Stimulated activated naive CD8-positive, alpha-beta T cell treated with anti-CD3 and anti-CD28 coated beads, Interleukin-15, amount 100 ng/mL, for 72 hours (primary cell): ENCODE measurements around the gene TERT.
"Not testable (repeated sequence)": the region's sequence is repeated elsewhere in the genome, so short reads cannot be mapped to it uniquely, and the experiment has no call there.

Source experiments
- ATAC-seq: fragments of 150-1000 bp; cut with Tn5 transposase; 2 replicates; pipeline ENCODE4 v1.10.0; 2021; ENCODE audit warnings: mild to moderate bottlenecking, moderate library complexity
- DNase-seq, 2 donors: peaks; one replicate each; pipeline ENCODE4 v3.0.0; 2021 to 2022
- H3K27ac Mint-ChIP-seq, 2 donors: one replicate each; pipeline ENCODE4 v1.8.0; 2022; ENCODE audit warnings: mild to moderate bottlenecking in 2 of 2, mixed read lengths in 2 of 2, moderate library complexity in 2 of 2
- H3K27me3 Mint-ChIP-seq: one replicate; pipeline ENCODE4 v1.8.0; 2022; ENCODE audit warnings: mixed read lengths
- H3K4me1 Mint-ChIP-seq: one replicate; pipeline ENCODE4 v1.8.0; 2022; ENCODE audit warnings: mild to moderate bottlenecking, mixed read lengths
- H3K4me3 Mint-ChIP-seq, 2 donors: one replicate each; pipeline ENCODE4 v1.8.0; 2022; ENCODE audit warnings: mild to moderate bottlenecking in 2 of 2, mixed read lengths in 2 of 2, moderate library complexity in 1 of 2
- H3K9me3 Mint-ChIP-seq, 2 donors: one replicate each; pipeline ENCODE4 v1.8.0; 2022; ENCODE audit warnings: mixed read lengths in 2 of 2

Gene TERT

GRCh38 chr5:1282131-1282992 is 12.5 kb downstream of the TERT start:
- Mint-ChIP-seq H3K4me3 (no peak overlapping the region), H3K9me3 (no peaks in the 10 kb centered on the region), H3K27me3 (no peaks in the 10 kb centered on the region), H3K27ac (no peak overlapping the region), H3K4me1 (no peaks in the 10 kb centered on the region)
- DNase-seq (no peak), ATAC-seq (no peak)

- Mint-ChIP-seq H3K9me3 (no peaks in the 10 kb centered on the region), H3K27me3 (no peaks in the 10 kb centered on the region), H3K27ac (no peak overlapping the region), H3K4me3 (no peak overlapping the region), H3K4me1 (no peaks in the 10 kb centered on the region)
- ATAC-seq (no peak), DNase-seq (no peak)
Observed at GRCh38 chr5:1281038-1281882, 13.6 kb downstream of the TERT start.

GRCh38 chr5:1280177-1281037 is 14.5 kb downstream of the TERT start:
- no peak for ATAC-seq
- H3K27me3 Mint-ChIP-seq = no peaks in the 10 kb centered on the region
- no peak for DNase-seq
- H3K27ac Mint-ChIP-seq = no peak overlapping the region
- no peaks in the 10 kb centered on the region for H3K4me1 Mint-ChIP-seq
- no peak overlapping the region for H3K4me3 Mint-ChIP-seq
- no peaks in the 10 kb centered on the region for H3K9me3 Mint-ChIP-seq

- no peak overlapping the region for H3K4me3 Mint-ChIP-seq
- H3K27me3 Mint-ChIP-seq = no peaks in the 10 kb centered on the region
- peak; percentile 25 for ATAC-seq
- no peak for DNase-seq
- no peaks in the 10 kb centered on the region for H3K4me1 Mint-ChIP-seq
- H3K9me3 Mint-ChIP-seq = no peaks in the 10 kb centered on the region
- no peak overlapping the region for H3K27ac Mint-ChIP-seq
Observed at GRCh38 chr5:1279443-1280151, 15.3 kb downstream of the TERT start.

- ATAC-seq (peak; percentile 43), DNase-seq (no peak)
- peaks cover 3% of the 10 kb centered on the region for H3K4me1 Mint-ChIP-seq
- no peak overlapping the region for H3K4me3 Mint-ChIP-seq
- H3K9me3 Mint-ChIP-seq = no peaks in the 10 kb centered on the region
- no peaks in the 10 kb centered on the region for H3K27me3 Mint-ChIP-seq
- no peak overlapping the region for H3K27ac Mint-ChIP-seq
Observed at GRCh38 chr5:1278656-1279442, 16.0 kb downstream of the TERT start.

- Mint-ChIP-seq H3K4me1 (peaks cover 6% of the 10 kb centered on the region), H3K27ac (no peak overlapping the region), H3K9me3 (no peaks in the 10 kb centered on the region), H3K27me3 (no peaks in the 10 kb centered on the region), H3K4me3 (no peak overlapping the region)
- no peak for ATAC-seq
- no peak for DNase-seq
Observed at GRCh38 chr5:1278216-1278615, 16.7 kb downstream of the TERT start.

- no peaks in the 10 kb centered on the region for H3K27me3 Mint-ChIP-seq
- H3K4me3 Mint-ChIP-seq = no peak overlapping the region
- peaks cover 6% of the 10 kb centered on the region for H3K4me1 Mint-ChIP-seq
- no peak for ATAC-seq
- no peaks in the 10 kb centered on the region for H3K9me3 Mint-ChIP-seq
- no peak for DNase-seq
- no peak overlapping the region for H3K27ac Mint-ChIP-seq
Observed at GRCh38 chr5:1277781-1278180, 17.1 kb downstream of the TERT start.

GRCh38 chr5:1277331-1277730 is 17.5 kb downstream of the TERT start:
- H3K27ac Mint-ChIP-seq = no peak overlapping the region
- no peaks in the 10 kb centered on the region for H3K27me3 Mint-ChIP-seq
- H3K4me1 Mint-ChIP-seq = peaks cover 6% of the 10 kb centered on the region
- no peaks in the 10 kb centered on the region for H3K9me3 Mint-ChIP-seq
- ATAC-seq (no peak), DNase-seq (no peak)
- H3K4me3 Mint-ChIP-seq = no peak overlapping the region

- DNase-seq (no peak), ATAC-seq (no peak)
- Mint-ChIP-seq H3K9me3 (no peaks in the 10 kb centered on the region), H3K27ac (no peak overlapping the region), H3K4me1 (peaks cover 6% of the 10 kb centered on the region), H3K4me3 (no peak overlapping the region), H3K27me3 (no peaks in the 10 kb centered on the region)
Observed at GRCh38 chr5:1276930-1277329, 17.9 kb downstream of the TERT start.

- not testable (repeated sequence) for DNase-seq, H3K27ac Mint-ChIP-seq, H3K27me3 Mint-ChIP-seq, H3K9me3 Mint-ChIP-seq, ATAC-seq, H3K4me3 Mint-ChIP-seq, H3K4me1 Mint-ChIP-seq
Observed at GRCh38 chr5:1275397-1276391, 19.2 kb downstream of the TERT start.

- ATAC-seq (no peak), DNase-seq (no peak)
- H3K9me3 Mint-ChIP-seq = no peaks in the 10 kb centered on the region
- peaks cover 6% of the 10 kb centered on the region for H3K4me1 Mint-ChIP-seq
- H3K4me3 Mint-ChIP-seq = no peak overlapping the region
- H3K27ac Mint-ChIP-seq = no peak overlapping the region
- peaks cover 8% of the 10 kb centered on the region for H3K27me3 Mint-ChIP-seq
Observed at GRCh38 chr5:1274471-1274870, 20.4 kb downstream of the TERT start.

- Mint-ChIP-seq H3K27ac (no peak overlapping the region), H3K4me1 (peaks cover 13% of the 10 kb centered on the region), H3K9me3 (no peaks in the 10 kb centered on the region), H3K4me3 (no peak overlapping the region), H3K27me3 (peaks cover 8% of the 10 kb centered on the region)
- DNase-seq (no peak), ATAC-seq (no peak)
Observed at GRCh38 chr5:1273745-1274144, 21.1 kb downstream of the TERT start.

GRCh38 chr5:1272201-1272600 is 22.7 kb downstream of the TERT start:
- H3K4me1 Mint-ChIP-seq = peaks cover 21% of the 10 kb centered on the region
- DNase-seq (no peak), ATAC-seq (no peak)
- H3K4me3 Mint-ChIP-seq = no peak overlapping the region
- H3K27ac Mint-ChIP-seq = no peak overlapping the region
- peaks cover 8% of the 10 kb centered on the region for H3K27me3 Mint-ChIP-seq
- H3K9me3 Mint-ChIP-seq = no peaks in the 10 kb centered on the region
